Neural cell (in vitro differentiated cells): Measurements from ENCODE around the gene OPRD1.

Experiments
- EP300 ChIP-seq: fragments of 450-650 bp; conservative IDR thresholded peaks from 2 replicates; pipeline ENCODE4 v1.6.1; 2014; ENCODE audit warnings: antibody characterized with exemption, mild to moderate bottlenecking, moderate library complexity; ENCODE audit not compliant: poor library complexity, severe bottlenecking
- EZH2 ChIP-seq: fragments of 200-600, 300-800 bp; shearing (Covaris generic), sonication (generic); IDR thresholded peaks from 2 replicates; pipeline ENCODE4 v1.6.1; 2014; ENCODE audit warnings: antibody characterized with exemption, low read length, borderline replicate concordance, mild to moderate bottlenecking; ENCODE audit not compliant: insufficient read depth, poor library complexity, severe bottlenecking
- POLR2AphosphoS5 ChIP-seq: IDR thresholded peaks from 2 replicates; pipeline ENCODE4 v1.6.1; 2012
- RAD21 ChIP-seq: fragments of 450-650 bp; conservative IDR thresholded peaks from 2 replicates; pipeline ENCODE4 v1.6.1; 2014; ENCODE audit warnings: antibody characterized with exemption, mild to moderate bottlenecking, moderate library complexity
- TAF1 ChIP-seq: IDR thresholded peaks from 2 replicates; pipeline ENCODE4 v1.6.1; 2012; ENCODE audit warnings: low read depth
- TF ChIP-seq, protein P1 (sequence below): fragments of 450-650 bp; IDR thresholded peaks from 2 replicates; pipeline ENCODE4 v1.5.1; 2014; ENCODE audit warnings: antibody characterized with exemption, mild to moderate bottlenecking, moderate library complexity; ENCODE audit not compliant: poor library complexity, severe bottlenecking

GRCh38 chr1:28913786-28914227 is 101.8 kb downstream of the OPRD1 start:
- TF ChIP-seq, protein P1, sequence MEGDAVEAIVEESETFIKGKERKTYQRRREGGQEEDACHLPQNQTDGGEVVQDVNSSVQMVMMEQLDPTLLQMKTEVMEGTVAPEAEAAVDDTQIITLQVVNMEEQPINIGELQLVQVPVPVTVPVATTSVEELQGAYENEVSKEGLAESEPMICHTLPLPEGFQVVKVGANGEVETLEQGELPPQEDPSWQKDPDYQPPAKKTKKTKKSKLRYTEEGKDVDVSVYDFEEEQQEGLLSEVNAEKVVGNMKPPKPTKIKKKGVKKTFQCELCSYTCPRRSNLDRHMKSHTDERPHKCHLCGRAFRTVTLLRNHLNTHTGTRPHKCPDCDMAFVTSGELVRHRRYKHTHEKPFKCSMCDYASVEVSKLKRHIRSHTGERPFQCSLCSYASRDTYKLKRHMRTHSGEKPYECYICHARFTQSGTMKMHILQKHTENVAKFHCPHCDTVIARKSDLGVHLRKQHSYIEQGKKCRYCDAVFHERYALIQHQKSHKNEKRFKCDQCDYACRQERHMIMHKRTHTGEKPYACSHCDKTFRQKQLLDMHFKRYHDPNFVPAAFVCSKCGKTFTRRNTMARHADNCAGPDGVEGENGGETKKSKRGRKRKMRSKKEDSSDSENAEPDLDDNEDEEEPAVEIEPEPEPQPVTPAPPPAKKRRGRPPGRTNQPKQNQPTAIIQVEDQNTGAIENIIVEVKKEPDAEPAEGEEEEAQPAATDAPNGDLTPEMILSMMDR = no peak
- TF ChIP-seq RAD21 (no peak), EP300 (no peak), POLR2AphosphoS5 (no peak), TAF1 (no peak), EZH2 (no peak)
